Naive B cell (primary cell): Measurements from ENCODE around the gene ISYNA1. TPM values are rescaled to one million over a fixed set of nuclear protein-coding genes. Genes with fewer than 3 reads are reported as not detected.

Experiments used
- ATAC-seq, 2 donors: fragments of 150-1000 bp; cut with Tn5 transposase; 2 replicates each; pipeline ENCODE4 v1.10.0; 2021; ENCODE audit warnings: low read depth in 2 of 2, mild to moderate bottlenecking in 2 of 2, moderate library complexity in 2 of 2
- DNase-seq: peaks from one replicate; pipeline ENCODE4 v3.0.0; 2022
- H3K27ac Mint-ChIP-seq, 6 donors: one replicate each; pipeline ENCODE4 v1.8.0; 2020 to 2022; ENCODE audit warnings: mild to moderate bottlenecking in 6 of 6, mixed read lengths in 6 of 6, moderate library complexity in 5 of 6, inconsistent platforms in 2 of 6
- H3K27me3 Mint-ChIP-seq, 3 donors: one replicate each; pipeline ENCODE4 v1.8.0; 2021 to 2022; ENCODE audit warnings: mixed read lengths in 3 of 3, mild to moderate bottlenecking in 1 of 3
- H3K36me3 Mint-ChIP-seq, 2 donors: one replicate each; pipeline ENCODE4 v1.8.0; 2020 to 2022; ENCODE audit warnings: mixed read lengths in 2 of 2, inconsistent platforms in 1 of 2, mild to moderate bottlenecking in 1 of 2
- H3K4me1 Mint-ChIP-seq, 3 donors: one replicate each; pipeline ENCODE4 v1.8.0; 2020 to 2022; ENCODE audit warnings: mixed read lengths in 3 of 3, inconsistent platforms in 1 of 3, mild to moderate bottlenecking in 1 of 3, moderate library complexity in 1 of 3
- H3K4me3 Mint-ChIP-seq, 8 donors: one replicate each; pipeline ENCODE4 v1.8.0; 2020 to 2022; ENCODE audit warnings: mild to moderate bottlenecking in 8 of 8, mixed read lengths in 8 of 8, moderate library complexity in 8 of 8, inconsistent platforms in 2 of 8
- H3K9me3 Mint-ChIP-seq, 7 donors: one replicate each; pipeline ENCODE4 v1.8.0; 2020 to 2022; ENCODE audit warnings: mixed read lengths in 7 of 7, mild to moderate bottlenecking in 5 of 7, inconsistent platforms in 2 of 7, moderate library complexity in 1 of 7
- polyA plus RNA-seq, 6 donors: library from polyadenylated mRNA; unstranded; fragments of 300-500 nt; fragmentation: Illumina TruSeq; gene quantifications; one replicate each; pipeline ENCODE4 v1.2.3, GENCODE V29; 2021; ENCODE audit warnings: low read depth in 6 of 6

The ISYNA1 gene
- polyA plus RNA-seq, 6 donors from 2014 or later, result 6.3 to 12.2 (median 8.6) TPM

GRCh38 chr19:18390065-18390907 is 47.6 kb downstream of the ISYNA1 start:
- Mint-ChIP-seq H3K27me3 (no peaks in the 10 kb centered on the region), H3K4me3 (peak overlapping the region in 3 of 8 donors; percentile 25 to 52 (median 42)), H3K9me3 (peaks cover 0 to 4% (median 2%) of the 10 kb centered on the region in 7 donors), H3K36me3 (peaks cover 0 to 13% of the 10 kb centered on the region in 2 donors), H3K27ac (peak overlapping the region in 4 of 6 donors; percentile 18 to 85 (median 40)), H3K4me1 (peaks cover 26 to 72% (median 50%) of the 10 kb centered on the region in 3 donors)
- ATAC-seq, result no peak
- DNase-seq, result no peak

GRCh38 chr19:18389726-18390064 is 48.2 kb downstream of the ISYNA1 start:
- peaks cover 0 to 13% of the 10 kb centered on the region in 2 donors for H3K36me3 Mint-ChIP-seq
- H3K9me3 Mint-ChIP-seq, result peaks cover 0 to 4% (median 2%) of the 10 kb centered on the region in 7 donors
- ATAC-seq (no peak), DNase-seq (no peak)
- H3K4me1 Mint-ChIP-seq, result peaks cover 26 to 68% (median 47%) of the 10 kb centered on the region in 3 donors
- peak overlapping the region in 5 of 8 donors; percentile 40 to 88 (median 82) for H3K4me3 Mint-ChIP-seq
- peaks cover 0 to 1% (median under 1%) of the 10 kb centered on the region in 3 donors for H3K27me3 Mint-ChIP-seq
- H3K27ac Mint-ChIP-seq, result peak overlapping the region in 4 of 6 donors; percentile 7 to 85 (median 58)

- H3K9me3 Mint-ChIP-seq, result peaks cover 0 to 4% (median 2%) of the 10 kb centered on the region in 7 donors
- peaks cover 0 to 13% of the 10 kb centered on the region in 2 donors for H3K36me3 Mint-ChIP-seq
- H3K4me3 Mint-ChIP-seq, result peak overlapping the region; percentile 40 to 90 (median 84)
- DNase-seq (no peak), ATAC-seq (no peak)
- peaks cover 26 to 62% (median 42%) of the 10 kb centered on the region in 3 donors for H3K4me1 Mint-ChIP-seq
- H3K27me3 Mint-ChIP-seq, result peaks cover 0 to 5% (median 5%) of the 10 kb centered on the region in 3 donors
- H3K27ac Mint-ChIP-seq, result peak overlapping the region; percentile 4 to 85 (median 67)
Observed at GRCh38 chr19:18388960-18389725, 48.8 kb downstream of the ISYNA1 start.

GRCh38 chr19:18388100-18388959 is 49.6 kb downstream of the ISYNA1 start:
- Mint-ChIP-seq H3K36me3 (peaks cover 0 to 13% of the 10 kb centered on the region in 2 donors), H3K9me3 (peaks cover 0 to 4% (median 2%) of the 10 kb centered on the region in 7 donors), H3K27me3 (peaks cover 0 to 7% (median 5%) of the 10 kb centered on the region in 3 donors), H3K4me1 (peaks cover 19 to 54% (median 34%) of the 10 kb centered on the region in 3 donors), H3K27ac (peak overlapping the region in 5 of 6 donors; percentile 61 to 85 (median 67)), H3K4me3 (peak overlapping the region; percentile 50 to 90 (median 84))
- peak; percentile 79 for DNase-seq
- ATAC-seq, result peak; percentile 82 to 87

GRCh38 chr19:18386543-18387271 is 51.2 kb downstream of the ISYNA1 start:
- peak overlapping the region in 2 of 8 donors; percentile 20 to 76 for H3K4me3 Mint-ChIP-seq
- H3K27me3 Mint-ChIP-seq, result peaks cover 0 to 12% (median 9%) of the 10 kb centered on the region in 3 donors
- ATAC-seq (no peak), DNase-seq (no peak)
- H3K9me3 Mint-ChIP-seq, result peaks cover 0 to 4% (median 2%) of the 10 kb centered on the region in 7 donors
- peaks cover 0 to 13% of the 10 kb centered on the region in 2 donors for H3K36me3 Mint-ChIP-seq
- H3K27ac Mint-ChIP-seq, result peak overlapping the region in 2 of 6 donors; percentile 47 to 69
- peaks cover 15 to 38% (median 21%) of the 10 kb centered on the region in 3 donors for H3K4me1 Mint-ChIP-seq

- peaks cover 0 to 4% (median 2%) of the 10 kb centered on the region in 7 donors for H3K9me3 Mint-ChIP-seq
- ATAC-seq, result no peak
- no peak for DNase-seq
- H3K27me3 Mint-ChIP-seq, result peaks cover 0 to 12% (median 9%) of the 10 kb centered on the region in 3 donors
- peak within 1 kb of the TSS in 1 of 8 donors; percentile 71 for H3K4me3 Mint-ChIP-seq
- H3K27ac Mint-ChIP-seq, result peak within 1 kb of the TSS in 2 of 6 donors; percentile 47 to 69
- H3K4me1 Mint-ChIP-seq, result peaks cover 12 to 35% (median 16%) of the 10 kb centered on the region in 3 donors
- H3K36me3 Mint-ChIP-seq, result peaks cover 0 to 11% of the 10 kb centered on the region in 2 donors
Observed at GRCh38 chr19:18385675-18386542, 52.0 kb downstream of the ISYNA1 start, which contains the start of gene GDF15. GDF15 (plus strand) TSS chr19:18386158; CDS start chr19:18386190, 32 bp downstream.

- Mint-ChIP-seq H3K27me3 (peaks cover 2 to 15% (median 9%) of the 10 kb centered on the region in 3 donors), H3K4me1 (peaks cover 8 to 34% (median 13%) of the 10 kb centered on the region in 3 donors), H3K9me3 (peaks cover 0 to 2% (median 0%) of the 10 kb centered on the region in 7 donors), H3K27ac (no peak overlapping the region), H3K4me3 (no peak overlapping the region), H3K36me3 (peaks cover 0 to 5% of the 10 kb centered on the region in 2 donors)
- ATAC-seq (no peak), DNase-seq (no peak)
Observed at GRCh38 chr19:18385359-18385674, 52.6 kb downstream of the ISYNA1 start.

GRCh38 chr19:18384775-18385174 is 53.2 kb downstream of the ISYNA1 start:
- peaks cover 8 to 34% (median 13%) of the 10 kb centered on the region in 3 donors for H3K4me1 Mint-ChIP-seq
- ATAC-seq (no peak), DNase-seq (no peak)
- H3K27me3 Mint-ChIP-seq, result peaks cover 7 to 21% (median 13%) of the 10 kb centered on the region in 3 donors
- no peak overlapping the region for H3K27ac Mint-ChIP-seq
- no peaks in the 10 kb centered on the region for H3K36me3 Mint-ChIP-seq
- H3K4me3 Mint-ChIP-seq, result no peak overlapping the region
- H3K9me3 Mint-ChIP-seq, result peaks cover 0 to 2% (median 0%) of the 10 kb centered on the region in 7 donors

Other genes with a start within 250 kb of the ISYNA1 start
- 10 to 100 TPM in 3 of 6 donors, 1 to 10 TPM in 3; 1.8 to 12.0 (median 10.2) TPM for gene MPV17L2, start 244.9 kb downstream of the ISYNA1 start, polyA plus RNA-seq
- gene RAB3A, start 234.1 kb downstream of the ISYNA1 start, polyA plus RNA-seq, result 1 to 10 TPM in 3 of 6 donors, under 1 TPM in 3; 0.21 to 2.8 (median 0.80) TPM
- gene PDE4C, start 211.7 kb downstream of the ISYNA1 start, polyA plus RNA-seq, result not detected
- 1 to 10 TPM in 3 of 6 donors, under 1 TPM in 2, not detected in 1; 0.69 to 1.9 (median 1.1) TPM for gene IQCN, start 163.7 kb downstream of the ISYNA1 start, polyA plus RNA-seq
- gene JUND, start 156.5 kb downstream of the ISYNA1 start, polyA plus RNA-seq, result 100 to 1,000 TPM in 4 of 6 donors, 10 to 100 TPM in 2; 46.5 to 325 (median 154) TPM
- 100 to 1,000 TPM; 111 to 157 (median 123) TPM for gene LSM4, start 115.1 kb downstream of the ISYNA1 start, polyA plus RNA-seq
- gene PGPEP1, start 97.5 kb downstream of the ISYNA1 start, polyA plus RNA-seq, result 10 to 100 TPM in 2 of 6 donors, 1 to 10 TPM in 4; 4.0 to 11.8 (median 8.0) TPM
- gene GDF15, start 52.0 kb downstream of the ISYNA1 start, polyA plus RNA-seq, result not detected
- gene LRRC25, start 40.5 kb downstream of the ISYNA1 start, polyA plus RNA-seq, result 10 to 100 TPM in 4 of 6 donors, 1 to 10 TPM in 1, under 1 TPM in 1; 0.17 to 30.8 (median 17.9) TPM
- gene SSBP4, start 18.7 kb downstream of the ISYNA1 start, polyA plus RNA-seq, result 10 to 100 TPM; 54.7 to 78.0 (median 61.8) TPM
- 10 to 100 TPM in 5 of 6 donors, 1 to 10 TPM in 1; 7.0 to 19.3 (median 14.6) TPM for gene ELL, start 83.9 kb upstream of the ISYNA1 start, polyA plus RNA-seq
- gene FKBP8, start 105.4 kb upstream of the ISYNA1 start, polyA plus RNA-seq, result 100 to 1,000 TPM in 1 of 6 donors, 10 to 100 TPM in 5; 69.8 to 100 (median 71.6) TPM
- gene KXD1, start 119.7 kb upstream of the ISYNA1 start, polyA plus RNA-seq, result 100 to 1,000 TPM in 1 of 6 donors, 10 to 100 TPM in 5; 75.3 to 108 (median 84.5) TPM
- gene UBA52, start 133.7 kb upstream of the ISYNA1 start, polyA plus RNA-seq, result 1,000 to 10,000 TPM; 1,188 to 1,782 (median 1,685) TPM
- gene REX1BD, start 150.7 kb upstream of the ISYNA1 start, polyA plus RNA-seq, result 100 to 1,000 TPM in 2 of 6 donors, 10 to 100 TPM in 4; 76.0 to 107 (median 91.9) TPM
- 1 to 10 TPM in 2 of 6 donors, under 1 TPM in 2, not detected in 2; 0.44 to 7.0 (median 0.97) TPM for gene CRLF1, start 168.7 kb upstream of the ISYNA1 start, polyA plus RNA-seq
- gene TMEM59L, start 174.7 kb upstream of the ISYNA1 start, polyA plus RNA-seq, result not detected
- gene KLHL26, start 198.9 kb upstream of the ISYNA1 start, polyA plus RNA-seq, result 1 to 10 TPM in 5 of 6 donors, not detected in 1; 2.0 to 3.7 (median 3.6) TPM
- gene CRTC1, start 245.5 kb upstream of the ISYNA1 start, polyA plus RNA-seq, result 1 to 10 TPM in 5 of 6 donors, not detected in 1; 1.4 to 2.4 (median 1.4) TPM